ENCODE results near the gene GALE. TPM values are rescaled to one million over a fixed set of nuclear protein-coding genes. Genes with fewer than 3 reads are reported as not detected.

The GALE gene
- total and polyA plus RNA-seq, 2 donors (not counting 1 experiment from before 2014, with no cell fraction given): 9.4 to 12.1 TPM

GRCh38 chr1:23772854-23773242 is 27.7 kb downstream of the GALE start:
- intact Hi-C loops (cut with micrococcal nuclease): loop anchor here (1.0 to 2.0 kb wide), 2 partner anchors 144 to 340 kb away; partner anchors contain the start of gene MYOM3
- DNase-seq: no peak
- WGBS (ENCODE audit: insufficient coverage): 100% methylated on average over 7 of the region's 10 CpGs
- ChIA-PET CTCF (interaction anchor here (1.0 to 5.7 kb wide), 3 partner anchors 76 to 255 kb away, joined by 3 to 52 read pairs (median 9); no protein-coding TSS in a partner anchor), POLR2A (no interaction called here)
- Mint-ChIP-seq H3K27me3 (no peaks in the 10 kb centered on the region), H3K4me3 (no peak overlapping the region), H3K9me3 (ENCODE audit: insufficient read depth) (no peaks in the 10 kb centered on the region), H3K4me1 (peaks cover 12% of the 10 kb centered on the region), H3K27ac (no peak overlapping the region)
- H4K20me1 ChIP-seq (ENCODE audit: control insufficient read depth, insufficient read depth, low read length, poor library complexity, severe bottlenecking): no peaks in the 10 kb centered on the region
- peaks cover 8 to 11% of the 10 kb centered on the region in 2 donors for H3K4me1 ChIP-seq (ENCODE audit: control insufficient read depth in 2 of 2, insufficient read depth in 2 of 2, low read length in 2 of 2)
- no peak for ATAC-seq (ENCODE audit: low read depth)
- no peaks in the 10 kb centered on the region for H3K27me3 ChIP-seq (replicated peaks in 1 of 4; ENCODE audit: control extremely low read depth in 1 of 4, control insufficient read depth in 3 of 4, insufficient read depth in 4 of 4, low read length in 3 of 4)
- no peaks in the 10 kb centered on the region for H3K9me3 ChIP-seq (ENCODE audit: control extremely low read depth in 1 of 3, control insufficient read depth in 2 of 3, insufficient read depth in 1 of 3, low read length in 2 of 3)
- H3K27ac ChIP-seq (ENCODE audit: low read length in 2 of 2): no peak overlapping the region
- no peak overlapping the region for H3K4me2 ChIP-seq (replicated peaks; ENCODE audit: low read depth, low read length, poor library complexity, severe bottlenecking)
- H3K36me3 ChIP-seq (replicated peaks in 1 of 2; ENCODE audit: control extremely low read depth in 1 of 2, control insufficient read depth in 1 of 2, extremely low read depth in 1 of 2, insufficient read depth in 2 of 2, low read length in 1 of 2): no peaks in the 10 kb centered on the region
- H3K4me3 ChIP-seq (ENCODE audit: control extremely low read depth in 1 of 5, extremely low read depth in 1 of 5, insufficient read depth in 1 of 5, low read depth in 2 of 5, low read length in 4 of 5): no peak overlapping the region
- TF ChIP-seq EZH2 (IDR thresholded peaks at IDR 0.05; ENCODE audit: borderline replicate concordance, insufficient read depth, low read depth, low read length, poor library complexity, severe bottlenecking) (no peak), CTCF (IDR thresholded peaks at IDR 0.05) (no peak)
- peaks cover 50% of the 10 kb centered on the region for H3K79me2 ChIP-seq (ENCODE audit: control insufficient read depth, insufficient read depth, low read length)
- no peak overlapping the region for H3K9ac ChIP-seq (ENCODE audit: low read length)
- no peak overlapping the region for H2AFZ ChIP-seq (ENCODE audit: insufficient read depth, low read depth, low read length, poor library complexity, severe bottlenecking)

GRCh38 chr1:23772049-23772853 is 28.3 kb downstream of the GALE start:
- ATAC-seq (ENCODE audit: low read depth) (peak; percentile 100), DNase-seq (peak; percentile 86)
- Histone ChIP-seq H3K4me1 (ENCODE audit: control insufficient read depth in 2 of 2, insufficient read depth in 2 of 2, low read length in 2 of 2) (peaks cover 4 to 5% of the 10 kb centered on the region in 2 donors), H3K27me3 (replicated peaks in 1 of 4; ENCODE audit: control extremely low read depth in 1 of 4, control insufficient read depth in 3 of 4, insufficient read depth in 4 of 4, low read length in 3 of 4) (no peaks in the 10 kb centered on the region), H3K4me3 (ENCODE audit: control extremely low read depth in 1 of 5, extremely low read depth in 1 of 5, insufficient read depth in 1 of 5, low read depth in 2 of 5, low read length in 4 of 5) (no peak overlapping the region), H3K9ac (ENCODE audit: low read length) (no peak overlapping the region), H3K27ac (ENCODE audit: low read length in 2 of 2) (no peak overlapping the region), H3K36me3 (replicated peaks in 1 of 2; ENCODE audit: control extremely low read depth in 1 of 2, control insufficient read depth in 1 of 2, extremely low read depth in 1 of 2, insufficient read depth in 2 of 2, low read length in 1 of 2) (no peaks in the 10 kb centered on the region), H4K20me1 (ENCODE audit: control insufficient read depth, insufficient read depth, low read length, poor library complexity, severe bottlenecking) (no peaks in the 10 kb centered on the region), H3K79me2 (ENCODE audit: control insufficient read depth, insufficient read depth, low read length) (peaks cover 44% of the 10 kb centered on the region), H2AFZ (ENCODE audit: insufficient read depth, low read depth, low read length, poor library complexity, severe bottlenecking) (peak overlapping the region; percentile 53), H3K4me2 (replicated peaks; ENCODE audit: low read depth, low read length, poor library complexity, severe bottlenecking) (peak overlapping the region; percentile 37), H3K9me3 (ENCODE audit: control extremely low read depth in 1 of 3, control insufficient read depth in 2 of 3, insufficient read depth in 1 of 3, low read length in 2 of 3) (no peaks in the 10 kb centered on the region)
- intact Hi-C loops (cut with micrococcal nuclease): loop anchor here (1.0 to 2.0 kb wide), 2 partner anchors 145 to 341 kb away; partner anchors contain the start of gene MYOM3
- Mint-ChIP-seq H3K27me3 (no peaks in the 10 kb centered on the region), H3K4me3 (no peak overlapping the region), H3K4me1 (peaks cover 9% of the 10 kb centered on the region), H3K27ac (no peak overlapping the region), H3K9me3 (ENCODE audit: insufficient read depth) (no peaks in the 10 kb centered on the region)
- WGBS (ENCODE audit: insufficient coverage): 7% methylated on average over 9 of the region's 14 CpGs
- TF ChIP-seq EZH2 (IDR thresholded peaks at IDR 0.05; ENCODE audit: borderline replicate concordance, insufficient read depth, low read depth, low read length, poor library complexity, severe bottlenecking) (no peak), CTCF (IDR thresholded peaks at IDR 0.05) (peak; percentile 92)
- ChIA-PET POLR2A (interaction anchor here (0.7 to 1.4 kb wide), 6 partner anchors 53 to 204 kb away, joined by 3 to 6 read pairs (median 4); partner anchors contain the start of gene HMGCL), CTCF (interaction anchor here (0.6 to 3.1 kb wide), 57 partner anchors 8 to 620 kb away, joined by 3 to 79 read pairs (median 4); partner anchors contain the start of genes CNR2, ELOA, LYPLA2 and RPL11)
